GM19468 (cell line): ENCODE measurements around the gene KIF5C.
"Not testable (repeated sequence)": the region's sequence is repeated elsewhere in the genome, so short reads cannot be mapped to it uniquely, and the experiment has no call there.

Experiments used
- ATAC-seq: cut with Tn5 transposase; IDR thresholded peaks from one replicate; pipeline ENCODE4 v1.9.1; 2021; ENCODE audit warnings: mild to moderate bottlenecking, moderate library complexity, moderate number of reproducible peaks; ENCODE audit not compliant: unreplicated experiment; ENCODE audit errors: extremely low read depth

The KIF5C gene

GRCh38 chr2:148874868-148875341 lies at the start of gene KIF5C:
KIF5C (plus strand) TSS chr2:148875227; CDS start chr2:148875618, 391 bp downstream.
- peak; percentile 81 for ATAC-seq

GRCh38 chr2:148826791-148827190 lies 48.2 kb upstream of the KIF5C start:
- no peak for ATAC-seq

- ATAC-seq, result no peak
These were observed 46.1 kb upstream of the KIF5C start for GRCh38 chr2:148828941-148829340.

- no peak for ATAC-seq
These were observed 45.4 kb upstream of the KIF5C start for GRCh38 chr2:148829618-148830017.

GRCh38 chr2:148832637-148833036 lies 42.4 kb upstream of the KIF5C start:
- no peak for ATAC-seq

GRCh38 chr2:148842050-148842449 lies 33.0 kb upstream of the KIF5C start:
- ATAC-seq, result no peak

- ATAC-seq, result no peak
These were observed 26.9 kb upstream of the KIF5C start for GRCh38 chr2:148848146-148848545.

- no peak for ATAC-seq
These were observed 21.6 kb upstream of the KIF5C start for GRCh38 chr2:148853458-148853857.

- no peak for ATAC-seq
These were observed 15.0 kb upstream of the KIF5C start for GRCh38 chr2:148860037-148860436.

GRCh38 chr2:148861367-148861766 lies 13.7 kb upstream of the KIF5C start:
- ATAC-seq, result no peak

- ATAC-seq, result not testable (repeated sequence)
These were observed 12.5 kb upstream of the KIF5C start for GRCh38 chr2:148862478-148862877.

GRCh38 chr2:148865512-148865911 lies 9.5 kb upstream of the KIF5C start:
- no peak for ATAC-seq

- no peak for ATAC-seq
These were observed 8.9 kb upstream of the KIF5C start for GRCh38 chr2:148866091-148866490.

- no peak for ATAC-seq
These were observed 7.8 kb upstream of the KIF5C start for GRCh38 chr2:148867079-148867769.

- peak; percentile 21 for ATAC-seq
These were observed 492 bp downstream of the KIF5C start for GRCh38 chr2:148875387-148876051.

GRCh38 chr2:148876202-148876594 lies 1.2 kb downstream of the KIF5C start:
- no peak for ATAC-seq

GRCh38 chr2:148876595-148877402 lies 1.8 kb downstream of the KIF5C start:
- ATAC-seq, result no peak

GRCh38 chr2:148877403-148877740 lies 2.3 kb downstream of the KIF5C start:
- no peak for ATAC-seq

- no peak for ATAC-seq
These were observed 5.6 kb downstream of the KIF5C start for GRCh38 chr2:148880636-148881035.

GRCh38 chr2:148882051-148882450 lies 7.0 kb downstream of the KIF5C start:
- no peak for ATAC-seq

GRCh38 chr2:148885209-148885608 lies 10.2 kb downstream of the KIF5C start:
- ATAC-seq, result no peak
